GM12878 (cell line): Measurements from ENCODE around the gene TDRD10. TPM values are rescaled to one million over a fixed set of nuclear protein-coding genes. Genes with fewer than 3 reads are reported as not detected.

Source experiments
- ATAC-seq: fragments of 200-7000 bp; cut with Tn5 transposase; 3 replicates; pipeline ENCODE4 v1.9.1; 2020; ENCODE audit warnings: mild to moderate bottlenecking, moderate library complexity
- BruUV-seq: library from RNA; stranded (reverse); fragments of 400-500 nt; replicated peaks from 2 replicates; lab custom pipeline; 2021; lab: Mats Ljungman, UMichigan
- CTCF ChIA-PET: fragments of 300-600 bp; sonication (Branson Sonifier 250); formaldehyde crosslinking; extraction: SDS; loops from one replicate; lab custom pipeline; 2021; ENCODE audit warnings: inconsistent platforms; lab: Yijun Ruan, JAX
- POLR2A ChIA-PET: fragments of 350-600 bp; formaldehyde crosslinking; extraction: SDS; loops from one replicate; lab custom pipeline; 2021; ENCODE audit warnings: inconsistent platforms; lab: Charles Lee
- RAD21 ChIA-PET: fragments of 300-600 bp; sonication (Branson Sonifier 250); formaldehyde crosslinking; loops from one replicate; lab custom pipeline; 2023; ENCODE audit warnings: antibody characterized with exemption; ENCODE audit not compliant: unreplicated experiment; lab: Charles Lee
- SMC1A ChIA-PET: fragments of 300-600 bp; sonication (Branson Sonifier 250); formaldehyde crosslinking; loops from one replicate; lab custom pipeline; 2023; ENCODE audit not compliant: unreplicated experiment, uncharacterized antibody; lab: Charles Lee
- DNase-seq: peaks from one replicate; pipeline ENCODE4 v3.0.0-alpha.2; 2011; ENCODE audit warnings: low read depth, low spot score
- FAIRE-seq: peaks from 3 replicates; lab custom pipeline; 2011; peaks lifted over from hg19 to GRCh38; lab: Jason Lieb, UNC
- H2AFZ ChIP-seq: 2 replicates; pipeline ENCODE4 v1.6.0; 2011; ENCODE audit warnings: low read depth, low read length, control low read depth; ENCODE audit not compliant: control insufficient read depth
- H3K27ac ChIP-seq: 2 replicates; pipeline ENCODE4 v1.5.1; 2011; ENCODE audit warnings: control low read depth; ENCODE audit not compliant: control insufficient read depth, insufficient read depth
- H3K27me3 ChIP-seq, 2 experiments: replicated peaks in 1 of 2; 2 replicates each; pipeline versions ENCODE4 v1.6.0 to v1.6.1; 2011; ENCODE audit warnings: low read length in 1 of 2; ENCODE audit not compliant: control insufficient read depth in 2 of 2, insufficient read depth in 2 of 2
- H3K36me3 ChIP-seq, 2 experiments: 2 replicates each; pipeline ENCODE4 v1.5.1; 2011; ENCODE audit warnings: low read length in 1 of 2; ENCODE audit not compliant: control insufficient read depth in 2 of 2, insufficient read depth in 2 of 2
- H3K4me1 ChIP-seq: 2 replicates; pipeline ENCODE4 v1.6.1; 2011; ENCODE audit warnings: mild to moderate bottlenecking, low read length, moderate library complexity, mixed read lengths; ENCODE audit not compliant: control insufficient read depth, insufficient read depth
- H3K4me2 ChIP-seq: 2 replicates; pipeline ENCODE4 v1.6.0; 2011; ENCODE audit warnings: control low read depth; ENCODE audit not compliant: control insufficient read depth, insufficient read depth
- H3K4me3 ChIP-seq: fragments of 200-600 bp; sonication (generic); 2 replicates; pipeline ENCODE4 v1.5.1; 2016
- H3K79me2 ChIP-seq: 2 replicates; pipeline ENCODE4 v1.6.0; 2011; ENCODE audit warnings: low read length; ENCODE audit not compliant: control insufficient read depth, insufficient read depth
- H3K9ac ChIP-seq: 2 replicates; pipeline ENCODE4 v1.8.0; 2011; ENCODE audit warnings: low read length, control low read depth, mixed read lengths; ENCODE audit not compliant: control insufficient read depth, insufficient read depth
- H3K9me3 ChIP-seq: replicated peaks from 3 replicates; pipeline ENCODE4 v1.5.1; 2011; ENCODE audit warnings: mild to moderate bottlenecking, low read length; ENCODE audit not compliant: control insufficient read depth, insufficient read depth
- H4K20me1 ChIP-seq: 2 replicates; pipeline ENCODE4 v1.6.0; 2011; ENCODE audit not compliant: control insufficient read depth, insufficient read depth
- ATF2 ChIP-seq: IDR thresholded peaks from 2 replicates; pipeline ENCODE4 v1.6.1; 2012; ENCODE audit warnings: low read length, inconsistent platforms
- EED ChIP-seq: sonication (generic); IDR thresholded peaks from 2 replicates; pipeline ENCODE4 v1.6.1; 2016; ENCODE audit warnings: antibody characterized with exemption, low read depth
- ELK1 ChIP-seq: IDR thresholded peaks from 2 replicates; pipeline ENCODE4 v1.6.1; 2012; ENCODE audit warnings: low read depth, low read length, improper control_type of control experiment
- MTA3 ChIP-seq: IDR thresholded peaks from 2 replicates; pipeline ENCODE4 v1.6.1; 2012; ENCODE audit warnings: low read length, inconsistent platforms, borderline replicate concordance
- WGBS: methylation state at CpG from one replicate; pipeline ENCODE4 v1.1.6; 2016; ENCODE audit warnings: low lambda C conversion rate; ENCODE audit not compliant: insufficient replicate concordance, insufficient coverage; ENCODE audit errors: missing lambda C conversion rate; 5-methylcytosine and 5-hydroxymethylcytosine counted together
- in situ Hi-C: fragments of 300-500 bp; cut with MboI; formaldehyde crosslinking; loops from 9 replicates; pipeline ENCODE4 v1.14.3; 2018; ENCODE audit warnings: mixed read lengths
- intact Hi-C: fragments of 100-400 bp; cut with micrococcal nuclease; formaldehyde crosslinking; loops from one replicate; pipeline ENCODE4 v1.14.2; 2022; ENCODE audit not compliant: unreplicated experiment
- polyA plus RNA-seq, 11 experiments: library from polyadenylated mRNA; depleted of rRNA in 4 of 11; unstranded in 6 of 11; stranded (reverse) in 5 of 11; fragments of >200 nt; fragmentation: Nextera tagmentation in 4 of 11; fragmentation: Illumina TruSeq in 1 of 11; extraction: Ambion mirVana in 4 of 11; extraction: Trizol in 1 of 11; gene quantifications; 1 replicate in 1 of 11; 2 replicates in 10 of 11; pipeline versions ENCODE4 v1.2.1 to v1.2.3, GENCODE V29; 2011 to 2016; ENCODE audit warnings: inconsistent platforms in 2 of 11, missing spikeins in 2 of 11, low read depth in 1 of 11
- total RNA-seq, 4 experiments: library from RNA; depleted of rRNA in 3 of 4; stranded (reverse); fragments of >200 nt in 3 of 4; fragmentation: Illumina TruSeq in 1 of 4; extraction: Trizol in 1 of 4; gene quantifications; 2 replicates each; pipeline versions ENCODE4 v1.2.1 to v1.2.3, GENCODE V29; 2013 to 2021

Gene TDRD10
- total and polyA plus RNA-seq, 10 of the 15 experiments (the other 5 are each of a cell fraction or from before 2014, with no cell fraction given) = not detected

DNA sequence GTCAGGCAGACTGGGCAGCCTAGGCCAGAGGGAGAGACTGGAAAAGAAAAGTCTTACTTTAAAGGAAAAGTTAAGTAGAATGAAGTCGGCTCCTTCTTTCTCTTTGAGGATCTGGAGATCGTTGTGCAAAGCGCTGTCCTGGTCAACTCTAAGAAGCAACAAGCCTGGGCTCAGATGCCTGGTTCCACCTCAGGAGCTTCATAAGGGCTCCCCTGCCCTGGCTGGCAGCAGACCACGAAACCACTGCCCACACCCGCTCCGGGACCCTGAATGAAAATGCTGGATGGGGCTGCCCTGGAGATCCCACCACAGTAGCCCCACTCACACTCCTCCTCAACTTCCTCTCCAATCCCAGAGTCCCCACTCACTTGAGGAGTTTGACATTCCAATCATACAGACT is 50.0 kb downstream of the TDRD10 start:
- ChIA-PET SMC1A (interaction anchor here (0.9 to 2.9 kb wide), 2 partner anchors 72 to 85 kb away, joined by 3 to 20 read pairs; no protein-coding TSS in a partner anchor), CTCF (interaction anchor here (5.2 kb wide), 1 partner anchor 71 kb away, joined by 49 read pairs; no protein-coding TSS in a partner anchor), RAD21 (no interaction called here), POLR2A (no interaction called here)
- Histone ChIP-seq H3K79me2 (peaks cover 17% of the 10 kb centered on the region), H3K4me3 (no peak overlapping the region), H3K27ac (no peak overlapping the region), H3K9ac (no peak overlapping the region), H3K27me3 (no peaks in the 10 kb centered on the region), H3K4me1 (peaks cover 20% of the 10 kb centered on the region), H3K36me3 (peaks cover 34 to 53% of the 10 kb centered on the region in 2 experiments), H4K20me1 (peaks cover 6% of the 10 kb centered on the region; the same call in 1 of the 2 replicates), H3K9me3 (no peaks in the 10 kb centered on the region), H2AFZ (no peak overlapping the region), H3K4me2 (no peak overlapping the region)
- in situ Hi-C loops = loop anchor here (5.0 kb wide), 1 partner anchor 65 kb away; no protein-coding TSS in a partner anchor
- no peak for DNase-seq
- intact Hi-C loops = no loop called here
- no peak for ATAC-seq
- 73% methylated on average over 6 of the region's 6 CpGs for WGBS
- FAIRE-seq = no peak
- BruUV-seq = no TSS peak
- no peak for TF ChIP-seq EED
- no peak for TF ChIP-seq ATF2
- TF ChIP-seq MTA3 = no peak
- TF ChIP-seq ELK1 = no peak
